NCI-H2107 treated with DMSO at 0.1 percent for 48 hours (cell line): ENCODE measurements around the gene MKKS.
"Not testable (repeated sequence)": the region's sequence is repeated elsewhere in the genome, so short reads cannot be mapped to it uniquely, and the experiment has no call there.

Source experiments
- DNase-seq: peaks from one replicate; lab custom pipeline; 2025; ENCODE audit not compliant: unreplicated experiment; lab: John Stamatoyannopoulos, UW

Gene MKKS

GRCh38 chr20:10415013-10415650 lies 18.9 kb downstream of the MKKS start:
- DNase-seq, result no peak

- DNase-seq, result no peak
Observed at GRCh38 chr20:10412591-10413408, 21.2 kb downstream of the MKKS start.

GRCh38 chr20:10411673-10412072 lies 22.3 kb downstream of the MKKS start:
- no peak for DNase-seq

- no peak for DNase-seq
Observed at GRCh38 chr20:10408108-10408813, 25.8 kb downstream of the MKKS start.

GRCh38 chr20:10404959-10405530 lies 29.0 kb downstream of the MKKS start:
- DNase-seq, result no peak

- DNase-seq, result no peak
Observed at GRCh38 chr20:10404023-10404628, 29.9 kb downstream of the MKKS start.

GRCh38 chr20:10402938-10403608 lies 30.9 kb downstream of the MKKS start:
- no peak for DNase-seq

GRCh38 chr20:10398834-10399369 lies 35.1 kb downstream of the MKKS start:
- no peak for DNase-seq

- DNase-seq, result not testable (repeated sequence)
Observed at GRCh38 chr20:10394752-10395151, 39.3 kb downstream of the MKKS start.

GRCh38 chr20:10390709-10391108 lies 43.3 kb downstream of the MKKS start:
- no peak for DNase-seq

- no peak for DNase-seq
Observed at GRCh38 chr20:10388597-10388996, 45.4 kb downstream of the MKKS start.

GRCh38 chr20:10387686-10388085 lies 46.3 kb downstream of the MKKS start:
- no peak for DNase-seq

GRCh38 chr20:10385850-10386544 lies 48.0 kb downstream of the MKKS start:
- no peak for DNase-seq

GRCh38 chr20:10381477-10381876 lies 52.5 kb downstream of the MKKS start:
- DNase-seq, result no peak

GRCh38 chr20:10379761-10380160 lies 54.3 kb downstream of the MKKS start:
- no peak for DNase-seq

- DNase-seq, result no peak
Observed at GRCh38 chr20:10376270-10377075, 57.5 kb downstream of the MKKS start.

GRCh38 chr20:10375191-10375590 lies 58.8 kb downstream of the MKKS start:
- no peak for DNase-seq

GRCh38 chr20:10374036-10374435 lies 60.0 kb downstream of the MKKS start:
- DNase-seq, result no peak

GRCh38 chr20:10371467-10371866 lies 62.6 kb downstream of the MKKS start:
- DNase-seq, result no peak
